Choroid plexus epithelial cell (primary cell): Measurements from ENCODE around the gene SMU1.

Source experiments
- DNase-seq: peaks from one replicate; pipeline ENCODE4 v3.0.0-alpha.2; 2010; ENCODE audit warnings: low read depth
- H3K4me3 ChIP-seq: 2 replicates; pipeline ENCODE4 v1.5.1; 2011; ENCODE audit warnings: low read depth, mild to moderate bottlenecking, control low read depth, low read length, moderate library complexity
- CTCF ChIP-seq: conservative IDR thresholded peaks from 2 replicates; pipeline ENCODE4 v1.5.1; 2011; ENCODE audit warnings: low read depth, mild to moderate bottlenecking, control low read depth, inconsistent platforms, low read length, moderate library complexity

The SMU1 gene

GRCh38 chr9:33117796-33118195, 41.3 kb upstream of the SMU1 start:
- no peak for TF ChIP-seq CTCF
- H3K4me3 ChIP-seq: no peak overlapping the region
- DNase-seq: no peak

DNA sequence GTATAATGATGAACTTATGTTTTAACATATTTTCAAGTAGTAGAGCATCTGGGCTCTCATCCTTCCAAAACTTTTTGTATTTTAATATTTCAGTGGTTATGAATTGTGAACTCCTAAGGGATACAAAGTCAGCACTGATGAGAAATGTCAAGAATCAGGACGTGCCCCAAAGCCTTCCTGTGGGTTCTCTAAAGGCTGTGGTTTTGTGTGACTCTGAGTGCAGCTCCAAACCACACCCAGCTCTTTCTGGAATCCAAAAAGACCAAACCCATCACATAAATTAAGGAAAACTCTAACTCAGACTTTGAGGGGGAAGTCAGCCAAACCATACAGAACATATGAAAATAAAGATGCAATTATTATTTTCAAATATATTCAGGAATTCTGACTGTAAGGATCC, 40.8 kb upstream of the SMU1 start:
- TF ChIP-seq CTCF: no peak
- DNase-seq: peak; percentile 28
- no peak overlapping the region for H3K4me3 ChIP-seq

- TF ChIP-seq CTCF: no peak
- peak; percentile 17 for DNase-seq
- no peak overlapping the region for H3K4me3 ChIP-seq
These were observed 40.4 kb upstream of the SMU1 start for GRCh38 chr9:33116860-33117259.

DNA sequence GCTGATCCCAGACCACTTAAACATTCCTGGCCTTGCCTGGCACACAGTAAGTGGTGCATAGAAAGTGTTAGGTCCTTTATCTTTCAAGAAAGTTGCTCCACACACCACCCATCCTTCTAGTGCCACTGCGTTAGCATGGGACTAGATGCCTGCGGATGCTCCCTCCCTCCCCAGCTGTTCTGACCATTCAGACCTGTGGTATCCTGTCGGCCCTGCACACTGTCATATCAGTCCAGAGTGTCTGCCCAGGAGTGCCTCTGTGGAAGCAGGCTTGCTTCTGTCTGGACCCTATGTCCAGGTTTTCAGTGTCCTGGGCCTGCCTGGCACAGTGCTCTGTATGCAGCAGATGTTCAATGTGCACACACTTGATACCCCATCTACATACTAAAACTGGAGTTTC, 38.3 kb upstream of the SMU1 start:
- no peak for TF ChIP-seq CTCF

GRCh38 chr9:33113799-33114547, 37.5 kb upstream of the SMU1 start:
- DNase-seq: no peak
- no peak overlapping the region for H3K4me3 ChIP-seq
- TF ChIP-seq CTCF: no peak

More for the DNA sequence above, 38.3 kb upstream of the SMU1 start:
- no peak overlapping the region for H3K4me3 ChIP-seq
- DNase-seq: no peak

DNA sequence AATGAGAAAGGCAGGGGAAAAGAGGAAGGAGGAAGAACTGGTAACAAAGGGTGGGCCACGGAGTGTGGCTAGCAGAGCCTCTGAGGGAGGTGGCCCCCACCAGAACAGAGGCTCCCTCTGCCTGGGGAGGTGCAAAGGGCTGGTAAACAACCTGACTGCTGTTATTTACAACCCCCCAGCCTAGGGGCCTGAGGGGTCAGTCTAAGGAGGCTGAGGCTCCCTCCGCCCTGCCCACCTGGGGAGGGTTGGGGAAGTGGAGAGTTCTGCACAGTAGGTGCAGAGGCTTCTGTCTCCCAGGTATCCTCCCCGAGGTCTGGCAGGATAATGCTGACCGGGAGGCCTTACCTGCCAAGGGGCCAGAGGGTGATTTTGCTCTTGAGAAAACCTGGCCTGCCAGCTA, 35.6 kb upstream of the SMU1 start:
- H3K4me3 ChIP-seq: no peak overlapping the region
- no peak for DNase-seq
- no peak for TF ChIP-seq CTCF

DNA sequence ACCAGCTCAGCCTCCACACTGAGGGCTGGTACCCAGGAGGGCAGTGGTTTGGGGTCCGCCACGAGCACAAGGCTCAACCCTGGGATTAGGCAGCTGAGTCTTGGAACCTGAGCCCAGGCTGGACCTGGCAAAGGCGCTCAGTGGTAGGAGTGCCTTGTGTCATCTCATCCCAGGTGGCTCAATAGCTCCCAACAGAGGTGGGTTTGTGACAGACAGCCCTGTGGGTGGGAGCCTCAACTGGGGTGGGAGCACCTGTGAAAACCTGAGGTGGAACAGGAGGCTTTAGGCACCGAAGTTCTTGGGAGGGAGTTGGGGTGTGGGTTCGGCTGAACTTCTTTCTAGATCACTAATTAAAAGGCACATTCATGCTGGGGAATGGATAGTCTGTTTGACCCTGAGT, 35.2 kb upstream of the SMU1 start:
- H3K4me3 ChIP-seq: no peak overlapping the region
- no peak for DNase-seq
- TF ChIP-seq CTCF: no peak
